GM10266 (cell line): ENCODE results near the gene VMA21.
A peak's percentile ranks its signal among the peaks of the same experiment; 100 is the strongest.

ENCODE experiments used
- DNase-seq: peaks from one replicate; pipeline ENCODE4 v3.0.0; 2012; ENCODE audit errors: extremely low spot score
- TF ChIP-seq, protein P1 (sequence below): IDR thresholded peaks from 2 replicates; pipeline ENCODE4 v1.5.1; 2012; ENCODE audit warnings: mild to moderate bottlenecking, low read depth; ENCODE audit not compliant: control insufficient read depth, insufficient read depth; ENCODE audit errors: missing control alignments

VMA21 gene

GRCh38 chrX:151384807-151385206 lies 12.2 kb upstream of the VMA21 start:
- DNase-seq, result no peak
- TF ChIP-seq, protein P1, sequence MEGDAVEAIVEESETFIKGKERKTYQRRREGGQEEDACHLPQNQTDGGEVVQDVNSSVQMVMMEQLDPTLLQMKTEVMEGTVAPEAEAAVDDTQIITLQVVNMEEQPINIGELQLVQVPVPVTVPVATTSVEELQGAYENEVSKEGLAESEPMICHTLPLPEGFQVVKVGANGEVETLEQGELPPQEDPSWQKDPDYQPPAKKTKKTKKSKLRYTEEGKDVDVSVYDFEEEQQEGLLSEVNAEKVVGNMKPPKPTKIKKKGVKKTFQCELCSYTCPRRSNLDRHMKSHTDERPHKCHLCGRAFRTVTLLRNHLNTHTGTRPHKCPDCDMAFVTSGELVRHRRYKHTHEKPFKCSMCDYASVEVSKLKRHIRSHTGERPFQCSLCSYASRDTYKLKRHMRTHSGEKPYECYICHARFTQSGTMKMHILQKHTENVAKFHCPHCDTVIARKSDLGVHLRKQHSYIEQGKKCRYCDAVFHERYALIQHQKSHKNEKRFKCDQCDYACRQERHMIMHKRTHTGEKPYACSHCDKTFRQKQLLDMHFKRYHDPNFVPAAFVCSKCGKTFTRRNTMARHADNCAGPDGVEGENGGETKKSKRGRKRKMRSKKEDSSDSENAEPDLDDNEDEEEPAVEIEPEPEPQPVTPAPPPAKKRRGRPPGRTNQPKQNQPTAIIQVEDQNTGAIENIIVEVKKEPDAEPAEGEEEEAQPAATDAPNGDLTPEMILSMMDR, result no peak

DNA sequence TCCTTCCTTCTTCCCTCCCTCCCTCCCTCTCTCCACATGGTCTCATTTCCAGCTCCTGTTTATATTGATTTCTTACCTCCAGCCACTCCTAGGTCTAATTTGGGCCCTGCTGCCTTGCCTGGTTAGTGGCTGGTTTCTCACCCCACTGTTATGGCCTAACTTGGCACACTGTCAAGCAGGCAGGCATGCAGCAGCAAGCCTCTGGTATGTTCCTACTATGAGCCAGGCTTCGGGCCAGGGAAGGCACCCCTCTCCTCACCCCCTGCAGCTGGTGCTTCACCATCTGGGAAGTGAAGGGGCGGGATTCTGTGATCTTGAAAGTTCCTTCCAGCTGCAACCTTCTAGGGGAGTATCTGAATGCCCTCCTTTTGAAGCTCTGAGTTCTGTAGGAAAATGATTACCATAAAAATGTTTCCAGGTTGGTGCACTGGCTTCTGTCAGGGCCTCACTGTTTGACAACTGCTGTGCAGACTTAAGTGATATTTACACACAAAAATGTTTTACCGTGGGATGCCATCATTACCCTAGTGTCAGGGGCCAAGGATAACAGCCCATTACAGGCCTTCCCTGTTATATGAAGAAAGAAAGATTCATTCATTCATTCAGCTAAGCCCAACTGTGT lies 10.1 kb upstream of the VMA21 start:
- TF ChIP-seq, protein P1, result no peak
- DNase-seq, result no peak

GRCh38 chrX:151391722-151392121 lies 5.3 kb upstream of the VMA21 start:
- no peak for DNase-seq
- TF ChIP-seq, protein P1, result no peak

DNA sequence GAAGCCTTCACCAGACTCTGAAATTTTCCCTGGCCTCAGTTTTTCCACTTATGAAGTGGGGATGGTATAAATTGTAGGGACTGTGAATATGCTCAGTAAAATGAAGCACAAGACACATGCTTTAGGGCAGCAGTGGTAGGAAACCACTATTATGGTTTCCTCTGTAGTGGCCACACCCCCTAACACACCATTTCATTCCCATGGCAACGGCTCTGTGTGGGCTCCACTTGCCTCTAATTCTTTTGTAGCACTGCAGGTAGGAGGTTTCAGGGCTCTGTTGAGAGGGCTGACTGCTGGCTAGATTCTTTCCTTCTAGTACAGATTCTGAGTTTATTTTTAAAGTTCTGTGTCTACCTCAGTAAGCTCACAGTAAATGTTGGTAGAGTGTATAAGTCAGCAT lies 3.5 kb upstream of the VMA21 start:
- DNase-seq, result peak; percentile 55
- TF ChIP-seq, protein P1, result no peak

DNA sequence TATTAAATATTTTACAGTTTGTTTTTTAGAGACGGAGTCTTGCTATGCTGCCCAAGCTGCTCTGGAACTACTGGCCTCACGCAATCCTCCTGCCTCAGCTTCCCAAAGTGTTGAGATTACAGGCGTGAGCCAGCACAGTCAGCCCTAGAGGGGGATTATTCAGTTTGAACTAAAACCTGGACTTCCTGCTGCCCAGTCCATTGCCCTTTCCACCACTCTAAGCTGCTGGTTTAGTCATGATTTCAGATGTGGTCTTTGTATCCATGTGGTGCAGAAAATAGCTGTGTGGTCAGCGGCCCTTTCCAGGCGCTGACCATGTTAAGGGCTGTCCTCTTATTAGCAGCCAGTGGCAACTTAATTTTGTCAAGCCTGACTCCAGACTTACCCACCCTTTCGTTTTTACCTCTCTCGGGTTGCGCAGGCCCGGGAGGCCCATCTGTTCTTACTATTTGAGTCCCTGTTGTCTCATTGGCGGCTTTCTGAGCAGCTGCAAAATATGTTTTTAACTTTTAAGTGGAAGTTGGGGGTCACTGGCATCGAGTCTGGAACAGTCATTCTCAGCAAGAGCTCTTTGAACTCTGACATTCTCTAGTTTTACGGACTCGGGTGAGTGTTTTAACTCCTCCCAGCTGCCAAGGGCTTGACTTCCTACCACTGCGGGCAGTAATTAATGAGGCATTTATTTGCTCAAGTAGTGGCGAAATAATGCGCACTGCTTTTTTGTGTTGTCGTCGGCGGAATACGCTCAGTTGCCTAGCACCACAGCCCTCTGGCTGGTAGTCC lies 773 bp upstream of the VMA21 start:
- peak; percentile 40 for DNase-seq
- TF ChIP-seq, protein P1, result no peak

DNA sequence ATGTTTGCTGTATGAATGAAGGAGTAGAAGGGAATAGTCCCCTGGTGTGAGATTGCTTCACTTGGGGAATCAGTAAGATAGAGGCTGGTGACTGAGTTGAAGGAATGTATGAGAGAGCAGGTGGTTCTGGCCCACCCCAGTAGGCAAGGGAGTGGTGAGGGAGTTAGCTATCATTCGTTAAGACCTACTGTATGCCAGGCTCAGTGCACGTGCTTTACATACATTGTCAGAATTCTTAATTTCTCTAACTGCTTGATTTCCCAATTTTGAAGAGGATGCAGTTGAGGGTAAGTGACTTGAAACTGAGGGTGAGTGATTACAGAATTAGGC lies 700 bp downstream of the VMA21 start:
- DNase-seq, result peak; percentile 8
- TF ChIP-seq, protein P1, result no peak

GRCh38 chrX:151398346-151398745 lies 1.3 kb downstream of the VMA21 start:
- TF ChIP-seq, protein P1, result no peak
- no peak for DNase-seq
